Osteoblast (primary cell): ENCODE measurements around the gene FAM98A. TPM values are rescaled to one million over a fixed set of nuclear protein-coding genes. Genes with fewer than 3 reads are reported as not detected.

Source experiments
- DNase-seq: peaks from one replicate; pipeline ENCODE4 v3.0.0; 2011; ENCODE audit warnings: low spot score, mixed read lengths; ENCODE audit not compliant: insufficient read length; ENCODE audit errors: missing footprints
- H2AFZ ChIP-seq: 2 replicates; pipeline ENCODE4 v1.6.0; 2011; ENCODE audit warnings: mild to moderate bottlenecking, low read length
- H3K27ac ChIP-seq: 2 replicates; pipeline ENCODE4 v1.5.1; 2011; ENCODE audit warnings: mild to moderate bottlenecking, low read depth, low read length, moderate library complexity
- H3K27me3 ChIP-seq: 2 replicates; pipeline ENCODE4 v1.6.0; 2012; ENCODE audit warnings: mild to moderate bottlenecking, control low read depth, inconsistent platforms, low read length, moderate library complexity; ENCODE audit not compliant: insufficient read depth
- H3K36me3 ChIP-seq: 2 replicates; pipeline ENCODE4 v1.5.1; 2011; ENCODE audit warnings: mild to moderate bottlenecking, low read length, control low read depth, moderate library complexity; ENCODE audit not compliant: insufficient read depth
- H3K4me1 ChIP-seq: 2 replicates; pipeline ENCODE4 v1.5.1; 2011; ENCODE audit warnings: mild to moderate bottlenecking, low read length, control low read depth, moderate library complexity; ENCODE audit not compliant: insufficient read depth
- H3K4me2 ChIP-seq: 2 replicates; pipeline ENCODE4 v1.6.0; 2011; ENCODE audit warnings: mild to moderate bottlenecking, low read length; ENCODE audit not compliant: insufficient read depth
- H3K4me3 ChIP-seq: fragments of 200-600 bp; sonication (generic); 3 replicates; pipeline ENCODE4 v1.5.1; 2012; ENCODE audit warnings: mild to moderate bottlenecking, low read length, inconsistent platforms; ENCODE audit not compliant: insufficient read depth
- H3K79me2 ChIP-seq: 2 replicates; pipeline ENCODE4 v1.6.0; 2012; ENCODE audit warnings: mild to moderate bottlenecking, low read length, control low read depth, inconsistent platforms; ENCODE audit not compliant: insufficient read depth
- H3K9me3 ChIP-seq: 2 replicates; pipeline ENCODE4 v1.5.1; 2011; ENCODE audit warnings: low read depth, low read length, control low read depth
- H4K20me1 ChIP-seq: 2 replicates; pipeline ENCODE4 v1.6.0; 2012; ENCODE audit warnings: mild to moderate bottlenecking, low read length, control low read depth; ENCODE audit not compliant: insufficient read depth
- CTCF ChIP-seq: IDR thresholded peaks from 2 replicates; pipeline ENCODE4 v1.5.1; 2011; ENCODE audit warnings: mild to moderate bottlenecking, low read depth, low read length, moderate library complexity; ENCODE audit errors: extremely low read depth
- total RNA-seq: library from RNA; depleted of rRNA; stranded (reverse); fragments of >200 nt; gene quantifications from 2 replicates; pipeline ENCODE4 v1.2.3, GENCODE V29; 2012

Gene FAM98A
- total RNA-seq, 1 donor, result 22.8 TPM

- no peak overlapping the region for H3K27ac ChIP-seq
- H3K9me3 ChIP-seq, result no peaks in the 10 kb centered on the region
- H3K36me3 ChIP-seq, result no peaks in the 10 kb centered on the region
- H4K20me1 ChIP-seq, result no peaks in the 10 kb centered on the region
- H3K79me2 ChIP-seq, result no peaks in the 10 kb centered on the region
- TF ChIP-seq CTCF, result no peak
- no peak overlapping the region for H3K4me2 ChIP-seq
- H3K4me1 ChIP-seq, result no peaks in the 10 kb centered on the region
- H3K27me3 ChIP-seq, result no peaks in the 10 kb centered on the region
- no peak overlapping the region for H3K4me3 ChIP-seq
- no peak for DNase-seq
- H2AFZ ChIP-seq, result no peak overlapping the region
Measured at GRCh38 chr2:33559328-33559727, 39.8 kb downstream of the FAM98A start.

GRCh38 chr2:33555681-33556080 is 43.4 kb downstream of the FAM98A start:
- H3K4me3 ChIP-seq, result no peak overlapping the region
- H3K4me1 ChIP-seq, result no peaks in the 10 kb centered on the region
- H2AFZ ChIP-seq, result no peak overlapping the region
- no peaks in the 10 kb centered on the region for H3K27me3 ChIP-seq
- no peaks in the 10 kb centered on the region for H3K9me3 ChIP-seq
- DNase-seq, result no peak
- H3K27ac ChIP-seq, result no peak overlapping the region
- H4K20me1 ChIP-seq, result no peaks in the 10 kb centered on the region
- H3K36me3 ChIP-seq, result no peaks in the 10 kb centered on the region
- no peak overlapping the region for H3K4me2 ChIP-seq
- no peak for TF ChIP-seq CTCF
- no peaks in the 10 kb centered on the region for H3K79me2 ChIP-seq

- no peak overlapping the region for H2AFZ ChIP-seq
- no peaks in the 10 kb centered on the region for H3K4me1 ChIP-seq
- no peaks in the 10 kb centered on the region for H3K36me3 ChIP-seq
- DNase-seq, result peak; percentile 35
- H3K79me2 ChIP-seq, result no peaks in the 10 kb centered on the region
- no peaks in the 10 kb centered on the region for H4K20me1 ChIP-seq
- H3K27me3 ChIP-seq, result no peaks in the 10 kb centered on the region
- H3K4me2 ChIP-seq, result no peak overlapping the region
- H3K9me3 ChIP-seq, result no peaks in the 10 kb centered on the region
- TF ChIP-seq CTCF, result no peak
- H3K4me3 ChIP-seq, result no peak overlapping the region
- H3K27ac ChIP-seq, result no peak overlapping the region
Measured at GRCh38 chr2:33552758-33553461, 46.2 kb downstream of the FAM98A start.

- no peak overlapping the region for H3K4me3 ChIP-seq
- TF ChIP-seq CTCF, result no peak
Measured at GRCh38 chr2:33550206-33550605, 48.9 kb downstream of the FAM98A start.

More at GRCh38 chr2:33550206-33550605, 48.9 kb downstream of the FAM98A start:
- DNase-seq, result no peak
- H4K20me1 ChIP-seq, result no peaks in the 10 kb centered on the region
- no peaks in the 10 kb centered on the region for H3K36me3 ChIP-seq
- no peaks in the 10 kb centered on the region for H3K9me3 ChIP-seq
- H3K4me2 ChIP-seq, result no peak overlapping the region
- H3K79me2 ChIP-seq, result no peaks in the 10 kb centered on the region
- H2AFZ ChIP-seq, result no peak overlapping the region
- H3K27ac ChIP-seq, result no peak overlapping the region
- H3K4me1 ChIP-seq, result no peaks in the 10 kb centered on the region
- H3K27me3 ChIP-seq, result no peaks in the 10 kb centered on the region
